Common myeloid progenitor, CD34-positive (primary cell): ENCODE data around the gene TSC22D3.
"Not testable (repeated sequence)": the region's sequence is repeated elsewhere in the genome, so short reads cannot be mapped to it uniquely, and the experiment has no call there.

Source experiments
- CTCF ChIA-PET: fragments of 350-600 bp; sonication (Branson Sonifier 250); formaldehyde crosslinking; loops from one replicate; lab custom pipeline; 2021; ENCODE audit warnings: antibody characterized with exemption; lab: Charles Lee
- POLR2A ChIA-PET: fragments of 350-600 bp; sonication (Branson Sonifier 250); formaldehyde crosslinking; loops from one replicate; lab custom pipeline; 2021; ENCODE audit warnings: antibody characterized with exemption; lab: Charles Lee
- DNase-seq, 3 donors: peaks; one replicate each; pipeline versions ENCODE4 v3.0.0 to v3.0.0-alpha.2; 2013
- H3K27ac ChIP-seq, 2 experiments: 1 replicate in 1 of 2; 2 replicates in 1 of 2; pipeline ENCODE4 v1.7.0; 2013; ENCODE audit warnings: inconsistent platforms in 2 of 2, low read length in 2 of 2, mild to moderate bottlenecking in 2 of 2, low read depth in 1 of 2, moderate library complexity in 1 of 2; ENCODE audit not compliant: severe bottlenecking in 2 of 2, insufficient read depth in 1 of 2, poor library complexity in 1 of 2
- H3K27me3 ChIP-seq, 5 experiments: replicated peaks in 2 of 5; 1 replicate in 3 of 5; 2 replicates in 2 of 5; pipeline versions ENCODE4 v1.6.1 to v1.7.0; 2013; ENCODE audit warnings: low read length in 4 of 5, mild to moderate bottlenecking in 2 of 5, moderate library complexity in 2 of 5, inconsistent platforms in 1 of 5; ENCODE audit not compliant: insufficient read depth in 5 of 5, control insufficient read depth in 4 of 5
- H3K36me3 ChIP-seq, 4 experiments: 1 replicate in 2 of 4; 2 replicates in 2 of 4; pipeline versions ENCODE4 v1.6.1 to v1.7.0; 2013; ENCODE audit warnings: low read length in 3 of 4, control low read depth in 1 of 4, mild to moderate bottlenecking in 1 of 4; ENCODE audit not compliant: control insufficient read depth in 4 of 4, insufficient read depth in 4 of 4
- H3K4me1 ChIP-seq, 4 experiments: 1 replicate in 3 of 4; 2 replicates in 1 of 4; pipeline versions ENCODE4 v1.6.1 to v1.7.1; 2013; ENCODE audit warnings: low read length in 3 of 4, mild to moderate bottlenecking in 3 of 4, control low read depth in 1 of 4, inconsistent platforms in 1 of 4, moderate library complexity in 1 of 4; ENCODE audit not compliant: control insufficient read depth in 4 of 4, insufficient read depth in 4 of 4; ENCODE audit errors: control extremely low read depth in 1 of 4
- H3K4me3 ChIP-seq, 7 experiments: 1 replicate in 4 of 7; 2 replicates in 3 of 7; pipeline versions ENCODE4 v1.5.1 to v1.7.0; 2013; ENCODE audit warnings: mild to moderate bottlenecking in 7 of 7, low read length in 6 of 7, moderate library complexity in 6 of 7, inconsistent platforms in 2 of 7, low read depth in 2 of 7, control low read depth in 1 of 7; ENCODE audit not compliant: insufficient read depth in 4 of 7, control insufficient read depth in 1 of 7; ENCODE audit errors: extremely low read depth in 1 of 7
- H3K9me3 ChIP-seq, 5 experiments: 1 replicate in 4 of 5; 2 replicates in 1 of 5; pipeline versions ENCODE4 v1.6.1 to v1.7.1; 2013; ENCODE audit warnings: low read length in 4 of 5, mild to moderate bottlenecking in 2 of 5, inconsistent platforms in 1 of 5, low read depth in 1 of 5, moderate library complexity in 1 of 5; ENCODE audit not compliant: control insufficient read depth in 4 of 5, insufficient read depth in 2 of 5; ENCODE audit errors: control extremely low read depth in 1 of 5
- WGBS: methylation state at CpG from one replicate; pipeline ENCODE4 v1.1.5; 2013; ENCODE audit not compliant: insufficient coverage; 5-methylcytosine and 5-hydroxymethylcytosine counted together

The TSC22D3 gene

DNA sequence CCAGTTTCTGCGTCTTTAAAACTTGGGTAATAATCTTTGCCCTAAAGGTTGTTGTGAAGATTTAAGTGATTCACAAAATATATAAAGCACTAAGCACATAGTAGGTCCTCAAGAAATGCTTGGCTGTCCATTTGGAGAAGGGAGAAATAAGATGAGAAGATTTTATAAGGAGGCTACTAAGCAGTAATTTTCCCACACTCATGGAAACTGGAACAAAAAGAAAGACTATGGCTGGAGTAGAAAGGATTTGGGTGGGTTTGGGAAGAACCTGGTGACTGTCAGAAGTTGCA, 100.3 kb downstream of the TSC22D3 start:
- CTCF ChIA-PET, result interaction anchor here (1.4 to 7.9 kb wide), 3 partner anchors 9 to 41 kb away, joined by 5 to 159 read pairs (median 16); no protein-coding TSS in a partner anchor

DNA sequence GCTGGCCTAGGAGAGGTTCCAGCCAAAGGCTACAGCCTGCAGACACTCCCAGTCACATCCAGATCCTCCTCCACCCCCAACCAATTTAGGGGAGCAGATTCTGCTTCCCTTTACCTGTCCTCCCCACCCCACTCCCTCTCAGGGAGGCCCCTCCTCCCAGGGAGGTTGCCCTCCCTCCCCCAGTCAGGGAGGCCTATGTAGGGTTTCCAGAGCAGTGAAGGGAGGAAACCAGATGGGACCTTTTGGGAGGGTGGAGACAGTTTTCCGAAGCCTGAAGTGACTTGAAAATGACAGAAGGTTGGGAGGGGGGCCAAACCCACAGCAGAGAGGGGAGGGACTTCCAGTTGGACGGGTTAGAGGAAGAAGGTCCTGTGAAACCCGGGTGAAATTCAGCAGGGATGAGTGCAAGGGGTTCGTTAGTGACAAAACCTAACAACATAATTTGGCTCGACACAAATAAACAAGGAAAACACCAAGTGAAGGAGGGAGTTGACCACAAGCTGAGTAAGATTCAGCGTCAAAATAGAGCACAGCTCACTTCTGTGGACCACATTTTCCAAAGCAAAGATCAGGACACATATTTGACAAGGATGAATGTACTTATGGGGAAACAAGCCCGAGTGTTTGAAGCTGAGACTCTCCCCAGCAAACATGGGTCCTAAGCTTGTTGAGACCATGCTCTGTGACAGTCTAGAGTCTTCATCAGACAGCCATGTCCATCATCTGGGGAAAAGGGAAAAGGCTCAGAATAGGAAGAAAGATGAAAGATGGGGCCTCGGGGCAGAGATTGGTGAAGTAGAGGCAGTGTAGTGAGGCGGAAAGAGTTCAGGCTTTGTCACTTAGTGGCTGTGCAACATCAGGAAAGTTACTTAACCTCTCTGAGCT, 100.9 kb downstream of the TSC22D3 start:
- Histone ChIP-seq H3K27ac (peak overlapping the region; percentile 97 to 98), H3K4me1 (peaks cover 22 to 64% (median 50%) of the 10 kb centered on the region in 4 experiments), H3K27me3 (peaks cover 0 to 15% (median 0%) of the 10 kb centered on the region in 5 experiments), H3K36me3 (no peaks in the 10 kb centered on the region), H3K9me3 (no peaks in the 10 kb centered on the region), H3K4me3 (peak overlapping the region in 6 of 7 experiments; percentile 8 to 64 (median 30))
- POLR2A ChIA-PET, result interaction anchor here (1.0 to 2.9 kb wide), 5 partner anchors 10 to 101 kb away, joined by 3 to 27 read pairs (median 3); partner anchors contain the start of gene TSC22D3
- CTCF ChIA-PET, result interaction anchor here (1.4 to 7.9 kb wide), 5 partner anchors 10 to 101 kb away, joined by 5 to 159 read pairs (median 18); partner anchors contain the start of gene TSC22D3
- WGBS, result 25% methylated on average over 7 of the region's 9 CpGs
- DNase-seq, result peak; percentile 82 to 91 (median 89)

More for the DNA sequence above, 100.3 kb downstream of the TSC22D3 start:
- Histone ChIP-seq H3K36me3 (no peaks in the 10 kb centered on the region), H3K4me3 (peak overlapping the region in 3 of 7 experiments; percentile 15 to 72 (median 66)), H3K27me3 (peaks cover 0 to 16% (median 0%) of the 10 kb centered on the region in 5 experiments), H3K27ac (peak overlapping the region; percentile 97 to 98), H3K9me3 (no peaks in the 10 kb centered on the region), H3K4me1 (peaks cover 22 to 64% (median 51%) of the 10 kb centered on the region in 4 experiments)
- WGBS, result no CpG with 5 or more reads among the region's 1 CpG
- no peak for DNase-seq
- POLR2A ChIA-PET, result interaction anchor here (1.0 to 2.9 kb wide), 2 partner anchors 36 to 40 kb away, joined by 3 to 27 read pairs; no protein-coding TSS in a partner anchor

DNA sequence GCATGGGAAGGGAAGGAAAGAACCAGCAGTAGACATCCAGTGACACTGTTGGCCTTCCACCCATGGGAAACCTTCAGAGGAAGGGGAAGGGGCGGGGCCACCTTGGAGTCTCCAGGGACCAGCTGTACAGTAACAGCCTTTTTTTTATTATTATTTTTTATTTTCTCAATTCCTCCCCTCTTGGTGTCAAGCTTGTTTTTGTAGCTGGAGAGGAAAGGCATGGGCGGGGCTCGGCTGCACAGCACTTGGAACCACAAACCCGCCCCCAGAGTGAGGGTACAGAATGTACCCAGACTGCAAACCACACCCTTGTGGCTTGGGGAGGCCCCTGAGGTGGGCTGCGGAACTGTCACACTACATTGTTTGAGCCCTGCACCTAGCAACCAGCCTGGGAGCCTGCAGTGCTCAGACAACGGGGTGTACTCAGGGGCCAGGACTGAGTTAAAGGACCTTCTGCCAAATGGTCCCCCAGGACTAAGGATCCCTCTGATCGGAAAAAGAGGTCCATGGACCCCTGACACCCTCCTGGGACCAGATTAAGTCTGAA, 101.6 kb downstream of the TSC22D3 start:
- peaks cover 22 to 57% (median 45%) of the 10 kb centered on the region in 4 experiments for H3K4me1 ChIP-seq
- no peaks in the 10 kb centered on the region for H3K36me3 ChIP-seq
- H3K27ac ChIP-seq, result peak overlapping the region; percentile 97 to 98
- H3K27me3 ChIP-seq, result peaks cover 0 to 8% (median 0%) of the 10 kb centered on the region in 5 experiments
- ChIA-PET CTCF (interaction anchor here (1.1 to 7.9 kb wide), 9 partner anchors 10 to 105 kb away, joined by 3 to 159 read pairs (median 11); partner anchors contain the start of gene TSC22D3), POLR2A (interaction anchor here (1.1 to 2.9 kb wide), 4 partner anchors 11 to 102 kb away, joined by 3 to 27 read pairs (median 8); partner anchors contain the start of gene TSC22D3)
- H3K9me3 ChIP-seq, result no peaks in the 10 kb centered on the region
- peak overlapping the region in 6 of 7 experiments; percentile 8 to 64 (median 28) for H3K4me3 ChIP-seq
- 2% methylated on average over 6 of the region's 7 CpGs for WGBS
- peak; percentile 94 to 98 (median 97) for DNase-seq

DNA sequence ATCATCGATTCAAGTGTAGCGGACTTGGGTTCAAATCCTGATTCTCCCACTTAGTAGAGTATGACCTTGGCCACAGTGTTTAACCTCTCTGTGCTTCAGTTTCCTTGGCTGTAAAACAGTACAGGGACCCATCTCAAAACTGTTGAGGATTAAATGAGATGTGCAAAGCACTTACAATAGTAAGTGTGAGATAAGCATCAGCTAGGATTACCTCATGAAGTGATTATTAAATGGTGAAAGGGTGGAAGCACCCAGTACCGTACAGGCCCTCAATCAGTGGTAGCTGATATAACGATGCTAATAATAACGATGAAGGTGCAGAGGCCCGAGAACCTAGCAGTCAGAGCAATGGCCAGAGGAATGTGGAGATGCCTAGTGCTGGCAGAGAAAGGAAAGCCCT, 102.2 kb downstream of the TSC22D3 start:
- H3K9me3 ChIP-seq, result no peaks in the 10 kb centered on the region
- H3K36me3 ChIP-seq, result no peaks in the 10 kb centered on the region
- CTCF ChIA-PET, result interaction anchor here (1.1 to 7.9 kb wide), 13 partner anchors 11 to 105 kb away, joined by 3 to 159 read pairs (median 6); partner anchors contain the start of gene TSC22D3
- POLR2A ChIA-PET, result interaction anchor here (0.6 to 2.9 kb wide), 6 partner anchors 11 to 102 kb away, joined by 3 to 27 read pairs (median 4); partner anchors contain the start of gene TSC22D3
- peak overlapping the region; percentile 97 to 98 for H3K27ac ChIP-seq
- peaks cover 0 to 6% (median 0%) of the 10 kb centered on the region in 5 experiments for H3K27me3 ChIP-seq
- peak overlapping the region in 3 of 7 experiments; percentile 1 to 52 (median 34) for H3K4me3 ChIP-seq
- peak in 2 of 3 donors; percentile 20 to 33 for DNase-seq
- 50% methylated on average over 6 of the region's 6 CpGs for WGBS
- H3K4me1 ChIP-seq, result peaks cover 17 to 52% (median 41%) of the 10 kb centered on the region in 4 experiments

DNA sequence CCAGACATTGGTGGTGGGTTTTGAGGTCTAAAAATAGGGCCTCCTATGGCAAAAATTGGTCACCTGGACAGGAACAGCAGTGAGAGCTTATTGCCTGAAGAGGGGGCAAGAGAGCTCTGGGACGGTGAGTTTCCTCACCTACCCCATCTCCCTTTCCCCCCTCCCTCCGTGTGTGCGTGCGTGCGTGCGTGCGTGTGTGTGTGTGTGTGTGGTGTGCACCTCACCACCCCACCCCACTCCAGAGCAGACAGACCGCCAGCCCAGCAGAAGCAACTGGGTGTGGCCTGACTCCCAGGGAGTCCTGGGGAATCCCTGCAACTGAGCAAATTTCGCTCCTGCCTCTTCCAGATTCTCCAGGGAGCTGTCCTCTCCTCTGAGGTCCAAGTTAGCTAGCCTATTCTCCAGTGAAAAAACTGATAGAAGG, 102.6 kb downstream of the TSC22D3 start:
- POLR2A ChIA-PET, result interaction anchor here (0.6 to 2.9 kb wide), 5 partner anchors 12 to 92 kb away, joined by 3 to 27 read pairs (median 4); no protein-coding TSS in a partner anchor
- peak overlapping the region in 3 of 7 experiments; percentile 1 to 52 (median 15) for H3K4me3 ChIP-seq
- whole genome bisulfite sequencing, result 25% methylated on average over 1 of the region's 9 CpGs

DNA sequence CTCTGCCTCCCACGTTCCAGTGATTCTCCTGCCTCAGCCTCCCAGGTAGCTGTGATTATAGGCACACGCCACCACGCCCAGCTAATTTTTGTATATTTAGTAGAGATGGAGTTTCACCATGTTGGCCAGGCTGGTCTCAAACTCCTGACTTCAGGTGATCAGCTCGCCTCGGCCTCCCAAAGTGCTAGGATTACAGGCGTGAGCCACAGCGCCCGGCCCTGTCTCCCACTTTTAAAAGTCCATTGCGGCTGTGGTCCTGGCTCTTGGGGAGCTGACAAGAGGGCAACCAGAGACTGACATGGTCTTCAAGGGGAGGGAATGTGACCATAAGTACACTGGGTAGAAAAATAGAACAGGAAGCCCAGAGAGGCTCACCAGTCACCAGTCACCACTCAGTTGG, 104.3 kb downstream of the TSC22D3 start:
- H3K4me1 ChIP-seq, result peaks cover 14 to 33% (median 26%) of the 10 kb centered on the region in 4 experiments
- H3K4me3 ChIP-seq, H3K9me3 ChIP-seq, POLR2A ChIA-PET, H3K27ac ChIP-seq, H3K36me3 ChIP-seq, DNase-seq, H3K27me3 ChIP-seq: not testable (repeated sequence)
- CTCF ChIA-PET, result interaction anchor here (0.9 to 7.9 kb wide), 4 partner anchors 10 to 45 kb away, joined by 3 to 159 read pairs (median 6); no protein-coding TSS in a partner anchor
- 98% methylated on average over 8 of the region's 9 CpGs for WGBS

More for the DNA sequence above, 102.6 kb downstream of the TSC22D3 start:
- DNase-seq, result peak; percentile 86 to 92 (median 91)
- H3K36me3 ChIP-seq, result no peaks in the 10 kb centered on the region
- H3K9me3 ChIP-seq, result no peaks in the 10 kb centered on the region
- peak overlapping the region; percentile 97 to 98 for H3K27ac ChIP-seq
- peaks cover 0 to 6% (median 0%) of the 10 kb centered on the region in 5 experiments for H3K27me3 ChIP-seq
- H3K4me1 ChIP-seq, result peaks cover 14 to 48% (median 38%) of the 10 kb centered on the region in 4 experiments
- CTCF ChIA-PET, result interaction anchor here (1.1 to 7.9 kb wide), 13 partner anchors 11 to 106 kb away, joined by 3 to 159 read pairs (median 6); partner anchors contain the start of gene TSC22D3
